ENCODE results near the gene ADSL.

Gene ADSL

GRCh38 chr22:40422558-40423309, 76.4 kb downstream of the ADSL start:
- TF ChIP-seq, protein P1, sequence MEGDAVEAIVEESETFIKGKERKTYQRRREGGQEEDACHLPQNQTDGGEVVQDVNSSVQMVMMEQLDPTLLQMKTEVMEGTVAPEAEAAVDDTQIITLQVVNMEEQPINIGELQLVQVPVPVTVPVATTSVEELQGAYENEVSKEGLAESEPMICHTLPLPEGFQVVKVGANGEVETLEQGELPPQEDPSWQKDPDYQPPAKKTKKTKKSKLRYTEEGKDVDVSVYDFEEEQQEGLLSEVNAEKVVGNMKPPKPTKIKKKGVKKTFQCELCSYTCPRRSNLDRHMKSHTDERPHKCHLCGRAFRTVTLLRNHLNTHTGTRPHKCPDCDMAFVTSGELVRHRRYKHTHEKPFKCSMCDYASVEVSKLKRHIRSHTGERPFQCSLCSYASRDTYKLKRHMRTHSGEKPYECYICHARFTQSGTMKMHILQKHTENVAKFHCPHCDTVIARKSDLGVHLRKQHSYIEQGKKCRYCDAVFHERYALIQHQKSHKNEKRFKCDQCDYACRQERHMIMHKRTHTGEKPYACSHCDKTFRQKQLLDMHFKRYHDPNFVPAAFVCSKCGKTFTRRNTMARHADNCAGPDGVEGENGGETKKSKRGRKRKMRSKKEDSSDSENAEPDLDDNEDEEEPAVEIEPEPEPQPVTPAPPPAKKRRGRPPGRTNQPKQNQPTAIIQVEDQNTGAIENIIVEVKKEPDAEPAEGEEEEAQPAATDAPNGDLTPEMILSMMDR (IDR thresholded peaks at IDR 0.05; ENCODE audit: low read depth, low read length): no peak
- no peak overlapping the region for H3K4me3 ChIP-seq (replicated peaks in 1 of 2; ENCODE audit: low read depth in 2 of 2, low read length in 2 of 2)
- no peak for DNase-seq (ENCODE audit: low read depth in 2 of 2)

DNA sequence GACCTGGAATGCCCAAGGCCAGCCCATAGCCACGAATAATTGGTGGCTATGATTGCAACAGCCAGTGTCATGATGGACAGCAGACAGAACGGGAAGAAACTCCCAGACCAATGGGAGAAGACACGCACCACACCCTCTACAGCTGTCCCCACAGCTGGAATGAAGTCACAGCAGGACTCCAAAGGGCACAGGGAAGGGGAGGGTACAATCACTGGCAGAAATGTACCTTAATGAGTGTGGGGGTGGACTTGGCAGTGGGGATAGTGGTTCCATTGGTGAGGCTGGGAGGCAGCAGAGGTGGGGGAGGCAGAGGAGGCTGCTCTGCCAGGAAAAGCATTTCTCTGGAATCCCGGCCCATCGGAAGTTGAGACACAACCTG, 77.0 kb downstream of the ADSL start:
- no peak for DNase-seq (ENCODE audit: low read depth in 2 of 2)
- TF ChIP-seq, protein P1 (IDR thresholded peaks at IDR 0.05; ENCODE audit: low read depth, low read length): no peak
- H3K4me3 ChIP-seq (replicated peaks in 1 of 2; ENCODE audit: low read depth in 2 of 2, low read length in 2 of 2): no peak overlapping the region

GRCh38 chr22:40423882-40424640, 77.8 kb downstream of the ADSL start:
- DNase-seq (ENCODE audit: low read depth in 2 of 2): no peak
- TF ChIP-seq, protein P1 (IDR thresholded peaks at IDR 0.05; ENCODE audit: low read depth, low read length): no peak
- no peak overlapping the region for H3K4me3 ChIP-seq (replicated peaks in 1 of 2; ENCODE audit: low read depth in 2 of 2, low read length in 2 of 2)

DNA sequence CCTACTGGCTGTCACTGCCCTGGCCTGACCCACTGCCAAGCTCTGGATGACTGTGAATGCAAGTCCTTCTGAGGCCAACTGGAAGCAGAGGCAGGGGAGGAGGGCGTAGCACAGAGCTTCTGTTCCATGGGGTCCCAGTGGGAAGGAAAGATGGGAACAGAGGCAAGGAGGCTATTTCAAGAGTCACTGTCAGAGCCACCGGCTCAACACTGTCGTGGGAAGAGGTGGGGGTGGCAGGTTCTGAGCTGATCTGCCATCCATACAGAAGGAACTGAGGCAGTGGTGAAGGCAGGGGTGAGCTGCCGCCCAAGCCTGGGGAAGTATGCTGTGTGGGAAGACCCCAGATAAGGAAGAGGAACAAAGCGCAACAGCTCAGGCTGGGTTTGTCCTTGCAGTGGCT, 78.8 kb downstream of the ADSL start:
- DNase-seq (ENCODE audit: low read depth in 2 of 2): no peak
- TF ChIP-seq, protein P1 (IDR thresholded peaks at IDR 0.05; ENCODE audit: low read depth, low read length): no peak
- H3K4me3 ChIP-seq (replicated peaks in 1 of 2; ENCODE audit: low read depth in 2 of 2, low read length in 2 of 2): no peak overlapping the region

GRCh38 chr22:40426594-40427333, 80.5 kb downstream of the ADSL start:
- TF ChIP-seq, protein P1 (IDR thresholded peaks at IDR 0.05; ENCODE audit: low read depth, low read length): no peak
- H3K4me3 ChIP-seq (replicated peaks in 1 of 2; ENCODE audit: low read depth in 2 of 2, low read length in 2 of 2): no peak overlapping the region
- peak in 1 of 2 donors; percentile 41 for DNase-seq (ENCODE audit: low read depth in 2 of 2)

DNA sequence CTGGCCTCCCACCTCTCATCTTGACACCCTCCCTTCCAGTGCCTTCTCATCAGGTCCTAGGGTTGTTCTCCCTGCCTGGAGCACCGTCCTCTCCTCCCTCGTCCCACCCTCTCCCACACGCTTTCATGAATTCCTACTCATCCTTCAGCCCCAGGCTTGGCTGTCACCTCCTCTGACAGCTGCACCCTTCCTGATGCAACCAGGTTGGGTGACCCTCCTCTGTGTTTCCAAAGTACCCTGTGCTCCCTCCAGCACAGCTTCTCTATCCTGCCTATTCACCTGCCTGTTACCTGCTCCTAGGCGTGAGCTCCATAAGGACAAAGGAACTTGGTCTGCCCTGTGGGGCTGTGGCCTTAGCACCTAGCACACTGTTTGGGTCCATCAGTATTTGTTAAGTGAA, 82.5 kb downstream of the ADSL start:
- DNase-seq (ENCODE audit: low read depth in 2 of 2): no peak
- TF ChIP-seq, protein P1 (IDR thresholded peaks at IDR 0.05; ENCODE audit: low read depth, low read length): no peak
- H3K4me3 ChIP-seq (replicated peaks in 1 of 2; ENCODE audit: low read depth in 2 of 2, low read length in 2 of 2): no peak overlapping the region
